ENCODE data around the gene HAPLN2. TPM values are rescaled to one million over a fixed set of nuclear protein-coding genes. Genes with fewer than 3 reads are reported as not detected.
"Not testable (repeated sequence)": the region's sequence is repeated elsewhere in the genome, so short reads cannot be mapped to it uniquely, and the experiment has no call there.

Gene HAPLN2
- total and polyA plus RNA-seq, 8 donors: 0.33 to 0.37 TPM; not detected in 6

- TF ChIP-seq POLR2A (IDR thresholded peaks at IDR 0.05): no peak
- peak; percentile 47 to 74 (median 49) for TF ChIP-seq POLR2AphosphoS5 (IDR thresholded peaks at IDR 0.05)
These were observed 17.9 kb upstream of the HAPLN2 start, which contains the start of gene GPATCH4 for GRCh38 chr1:156601122-156601830. Gene GPATCH4 (minus strand): TSS chr1:156601479.

GRCh38 chr1:156601892-156602291 lies 17.3 kb upstream of the HAPLN2 start:
- DNase-seq: no peak
- peak overlapping the region in 4 of 5 donors; percentile 66 to 88 (median 80) for H3K27ac ChIP-seq
- peaks cover 8 to 24% (median 22%) of the 10 kb centered on the region in 4 donors for H3K36me3 ChIP-seq
- H3K27me3 ChIP-seq: no peaks in the 10 kb centered on the region
- TF ChIP-seq POLR2A (IDR thresholded peaks at IDR 0.05) (no peak), EP300 (IDR thresholded peaks at IDR 0.05) (no peak), POLR2AphosphoS5 (IDR thresholded peaks at IDR 0.05) (no peak), CTCF (IDR thresholded peaks at IDR 0.05) (no peak)
- intact Hi-C loops (cut with DNase I; ENCODE audit: low total_unique reads): loop anchor here (10.0 kb wide), 1 partner anchor 137 kb away; no protein-coding TSS in a partner anchor
- H3K4me3 ChIP-seq: peak overlapping the region; percentile 69 to 91 (median 70)
- H3K4me1 ChIP-seq: peaks cover 13 to 28% (median 23%) of the 10 kb centered on the region in 4 donors
- 59 to 74% (median 71%) methylated on average over 12 of the region's 12 CpGs for WGBS, 5 donors
- no peaks in the 10 kb centered on the region for H3K9me3 ChIP-seq

More at GRCh38 chr1:156601122-156601830, 17.9 kb upstream of the HAPLN2 start, which contains the start of gene GPATCH4:
- H3K36me3 ChIP-seq: peaks cover 10 to 30% (median 28%) of the 10 kb centered on the region in 4 donors
- peak; percentile 70 to 93 for DNase-seq
- H3K27me3 ChIP-seq: no peaks in the 10 kb centered on the region
- peaks cover 13 to 28% (median 23%) of the 10 kb centered on the region in 4 donors for H3K4me1 ChIP-seq
- H3K27ac ChIP-seq: peak within 1 kb of the TSS; percentile 66 to 88 (median 76)
- intact Hi-C loops (cut with DNase I; ENCODE audit: low total_unique reads): loop anchor here (10.0 kb wide), 1 partner anchor 136 kb away; no protein-coding TSS in a partner anchor
- no peaks in the 10 kb centered on the region for H3K9me3 ChIP-seq
- H3K4me3 ChIP-seq: peak within 1 kb of the TSS; percentile 69 to 91 (median 70)
- 0 to 1% (median 0%) methylated on average over 23 to 35 of the region's 35 CpGs for WGBS, 5 donors

- peak in 1 of 2 donors; percentile 31 for DNase-seq
- Histone ChIP-seq H3K27me3 (no peaks in the 10 kb centered on the region), H3K4me3 (no peak overlapping the region), H3K4me1 (peaks cover 13 to 28% (median 23%) of the 10 kb centered on the region in 4 donors), H3K27ac (no peak overlapping the region), H3K36me3 (peaks cover 8 to 17% (median 15%) of the 10 kb centered on the region in 4 donors), H3K9me3 (no peaks in the 10 kb centered on the region)
- TF ChIP-seq POLR2A (IDR thresholded peaks at IDR 0.05) (no peak), EP300 (IDR thresholded peaks at IDR 0.05) (no peak), CTCF (IDR thresholded peaks at IDR 0.05) (no peak), POLR2AphosphoS5 (IDR thresholded peaks at IDR 0.05) (no peak)
- WGBS, 5 donors: 31 to 40% (median 37%) methylated on average over 9 to 10 of the region's 10 CpGs
- intact Hi-C loops (cut with DNase I; ENCODE audit: low total_unique reads): loop anchor here (10.0 kb wide), 1 partner anchor 138 kb away; no protein-coding TSS in a partner anchor
These were observed 16.6 kb upstream of the HAPLN2 start for GRCh38 chr1:156602557-156602993.

- peaks cover 0 to 28% (median 0%) of the 10 kb centered on the region in 3 donors for H3K27me3 ChIP-seq
- peaks cover 0 to 14% (median 6%) of the 10 kb centered on the region in 4 donors for H3K4me1 ChIP-seq
- intact Hi-C loops (cut with DNase I; ENCODE audit: low total_unique reads): loop anchor here (10.0 kb wide), 1 partner anchor 143 kb away; no protein-coding TSS in a partner anchor
- not testable (repeated sequence) for DNase-seq, H3K36me3 ChIP-seq, H3K4me3 ChIP-seq, H3K27ac ChIP-seq, H3K9me3 ChIP-seq
- 83 to 89% (median 87%) methylated on average over 4 of the region's 4 CpGs for WGBS, 5 donors
These were observed 11.9 kb upstream of the HAPLN2 start for GRCh38 chr1:156607344-156607743.

GRCh38 chr1:156608036-156608674 lies 11.1 kb upstream of the HAPLN2 start:
- peak; percentile 48 to 90 for DNase-seq
- Histone ChIP-seq H3K9me3 (no peaks in the 10 kb centered on the region), H3K27me3 (peaks cover 0 to 30% (median 0%) of the 10 kb centered on the region in 3 donors), H3K4me1 (peaks cover 0 to 7% (median 3%) of the 10 kb centered on the region in 4 donors), H3K36me3 (no peaks in the 10 kb centered on the region), H3K4me3 (no peak overlapping the region), H3K27ac (no peak overlapping the region)
- peak in 1 of 3 donors; percentile 19 for TF ChIP-seq POLR2AphosphoS5 (IDR thresholded peaks at IDR 0.05)
- no peak for TF ChIP-seq EP300 (IDR thresholded peaks at IDR 0.05)
- TF ChIP-seq CTCF (IDR thresholded peaks at IDR 0.05): peak in 5 of 7 experiments; percentile 50 to 82 (median 64)
- no peak for TF ChIP-seq POLR2A (IDR thresholded peaks at IDR 0.05)
- WGBS, 5 donors: 27 to 32% (median 29%) methylated on average over 7 of the region's 7 CpGs
- intact Hi-C loops (cut with DNase I; ENCODE audit: low total_unique reads): loop anchor here (10.0 kb wide), 1 partner anchor 143 kb away; no protein-coding TSS in a partner anchor

All from stomach (tissue), 9 donors.